HG03196 (cell line): ENCODE measurements around the gene C9orf72.
"Not testable (repeated sequence)": the region's sequence is repeated elsewhere in the genome, so short reads cannot be mapped to it uniquely, and the experiment has no call there.

Source experiments
- ATAC-seq: cut with Tn5 transposase; IDR thresholded peaks from one replicate; pipeline ENCODE4 v1.9.1; 2021; ENCODE audit not compliant: unreplicated experiment

The C9orf72 gene, protein sequence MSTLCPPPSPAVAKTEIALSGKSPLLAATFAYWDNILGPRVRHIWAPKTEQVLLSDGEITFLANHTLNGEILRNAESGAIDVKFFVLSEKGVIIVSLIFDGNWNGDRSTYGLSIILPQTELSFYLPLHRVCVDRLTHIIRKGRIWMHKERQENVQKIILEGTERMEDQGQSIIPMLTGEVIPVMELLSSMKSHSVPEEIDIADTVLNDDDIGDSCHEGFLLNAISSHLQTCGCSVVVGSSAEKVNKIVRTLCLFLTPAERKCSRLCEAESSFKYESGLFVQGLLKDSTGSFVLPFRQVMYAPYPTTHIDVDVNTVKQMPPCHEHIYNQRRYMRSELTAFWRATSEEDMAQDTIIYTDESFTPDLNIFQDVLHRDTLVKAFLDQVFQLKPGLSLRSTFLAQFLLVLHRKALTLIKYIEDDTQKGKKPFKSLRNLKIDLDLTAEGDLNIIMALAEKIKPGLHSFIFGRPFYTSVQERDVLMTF

DNA sequence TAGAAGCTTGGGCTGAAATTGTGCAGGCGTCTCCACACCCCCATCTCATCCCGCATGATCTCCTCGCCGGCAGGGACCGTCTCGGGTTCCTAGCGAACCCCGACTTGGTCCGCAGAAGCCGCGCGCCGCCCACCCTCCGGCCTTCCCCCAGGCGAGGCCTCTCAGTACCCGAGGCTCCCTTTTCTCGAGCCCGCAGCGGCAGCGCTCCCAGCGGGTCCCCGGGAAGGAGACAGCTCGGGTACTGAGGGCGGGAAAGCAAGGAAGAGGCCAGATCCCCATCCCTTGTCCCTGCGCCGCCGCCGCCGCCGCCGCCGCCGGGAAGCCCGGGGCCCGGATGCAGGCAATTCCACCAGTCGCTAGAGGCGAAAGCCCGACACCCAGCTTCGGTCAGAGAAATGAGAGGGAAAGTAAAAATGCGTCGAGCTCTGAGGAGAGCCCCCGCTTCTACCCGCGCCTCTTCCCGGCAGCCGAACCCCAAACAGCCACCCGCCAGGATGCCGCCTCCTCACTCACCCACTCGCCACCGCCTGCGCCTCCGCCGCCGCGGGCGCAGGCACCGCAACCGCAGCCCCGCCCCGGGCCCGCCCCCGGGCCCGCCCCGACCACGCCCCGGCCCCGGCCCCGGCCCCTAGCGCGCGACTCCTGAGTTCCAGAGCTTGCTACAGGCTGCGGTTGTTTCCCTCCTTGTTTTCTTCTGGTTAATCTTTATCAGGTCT lies at the start of gene C9orf72:
C9orf72 (minus strand) TSS at position 564 of the 716 bp plus-strand sequence. CDS start 6,361 bp downstream, outside the sequence.
- ATAC-seq: peak; percentile 69

DNA sequence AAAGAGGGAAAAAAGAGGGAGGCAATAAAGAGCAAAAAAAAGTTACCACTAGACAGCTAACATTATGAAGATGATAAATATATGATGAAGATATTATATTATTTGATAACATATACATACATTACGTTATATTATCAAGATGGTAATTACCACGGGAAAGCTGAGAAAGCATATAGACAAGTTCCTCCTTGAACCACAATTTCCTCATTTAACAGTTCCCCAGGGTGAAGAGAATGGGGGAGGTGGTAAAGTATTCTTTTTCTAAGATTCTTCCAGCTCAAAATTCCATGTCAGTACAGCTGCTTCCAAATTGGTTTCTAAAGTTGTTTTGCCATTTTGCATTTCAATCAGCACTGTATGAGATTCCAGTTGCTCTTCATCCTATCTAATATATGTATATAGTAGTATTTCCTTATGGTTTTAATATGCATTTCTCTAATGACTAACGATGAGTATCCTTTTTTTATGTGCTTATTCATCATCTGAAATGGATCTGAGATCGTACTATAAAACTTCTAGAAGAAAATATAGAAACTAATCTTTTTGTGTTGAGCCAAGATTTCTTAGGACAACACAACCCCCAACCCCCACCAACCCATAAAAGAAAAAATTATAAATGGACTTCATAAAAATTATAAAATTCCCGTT lies 49.5 kb upstream of the C9orf72 start:
- ATAC-seq: no peak

DNA sequence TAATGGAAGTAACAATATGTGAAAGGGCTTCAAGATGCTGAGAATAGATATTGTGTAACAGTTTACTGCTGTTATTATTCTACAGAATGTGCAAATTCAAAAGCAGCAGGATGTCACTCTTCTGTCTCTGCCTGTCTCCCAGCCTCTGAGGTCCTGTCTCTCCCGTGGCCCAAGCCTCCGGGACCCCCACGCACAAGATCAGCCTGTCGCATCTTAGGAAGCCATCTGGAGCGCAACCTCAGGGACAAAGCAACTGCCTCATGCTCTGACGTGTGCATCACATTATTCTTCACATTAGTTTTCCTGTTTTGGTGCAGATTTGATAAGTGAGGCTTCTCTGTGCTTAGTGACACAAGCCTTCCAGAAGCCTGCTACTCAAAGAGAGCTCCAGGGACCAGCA lies 46.5 kb upstream of the C9orf72 start:
- ATAC-seq: no peak

DNA sequence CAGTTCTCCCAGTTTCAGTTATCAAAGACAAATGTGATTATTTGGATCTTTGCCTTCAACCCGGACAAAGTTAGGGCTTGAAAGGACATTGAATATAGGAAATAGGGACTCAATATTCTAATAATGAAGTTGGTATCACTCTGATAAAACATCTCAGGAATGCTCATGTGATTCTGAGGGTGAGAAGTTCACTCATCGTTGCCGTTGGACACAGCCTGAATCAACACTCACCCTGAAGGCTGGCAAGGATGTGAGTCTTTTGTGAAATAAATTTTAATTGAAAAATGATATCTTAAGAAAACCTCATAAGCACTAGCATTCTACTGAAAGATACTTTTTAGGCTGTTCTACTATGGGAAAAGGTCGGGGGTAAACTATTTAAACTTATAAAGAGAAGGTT lies 44.8 kb upstream of the C9orf72 start:
- no peak for ATAC-seq

DNA sequence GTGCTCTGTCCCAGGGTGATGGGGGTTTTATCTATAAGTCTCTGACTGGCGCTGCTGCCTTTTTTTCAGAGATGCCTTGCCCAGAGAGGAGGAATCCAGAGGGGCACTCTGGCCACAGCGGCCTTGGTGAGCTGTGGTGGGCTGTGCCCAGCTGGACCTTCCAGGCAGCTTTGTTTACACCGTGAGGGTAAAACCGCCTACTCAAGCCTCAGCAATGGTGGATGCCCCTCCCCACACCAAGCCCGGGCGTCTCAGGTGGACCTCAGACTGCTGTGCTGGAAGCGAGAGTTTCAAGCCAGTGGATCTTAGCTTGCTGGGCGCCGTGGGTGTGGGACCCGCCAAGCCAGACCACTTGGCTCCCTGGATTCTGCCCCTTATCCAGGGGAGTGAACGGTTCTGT lies 41.3 kb upstream of the C9orf72 start:
- no peak for ATAC-seq

DNA sequence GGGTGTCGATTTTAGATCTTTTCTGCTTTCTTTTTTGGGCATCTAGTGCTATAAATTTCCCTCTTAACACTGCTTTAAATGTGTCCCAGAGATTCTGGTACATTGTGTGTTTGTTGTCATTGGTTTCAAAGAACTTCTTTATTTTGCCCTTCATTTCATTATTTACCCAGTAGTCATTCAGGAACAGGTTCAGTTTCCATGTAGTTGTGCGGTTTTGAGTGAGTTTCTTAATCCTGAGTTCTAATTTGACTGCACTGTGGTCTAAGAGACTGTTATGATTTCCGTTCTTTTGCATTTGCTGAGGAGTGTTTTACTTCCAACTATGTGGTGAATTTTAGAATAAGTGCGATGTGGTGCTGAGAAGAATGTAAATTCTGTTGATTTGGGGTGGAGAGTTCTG lies 38.8 kb upstream of the C9orf72 start:
- ATAC-seq: not testable (repeated sequence)

DNA sequence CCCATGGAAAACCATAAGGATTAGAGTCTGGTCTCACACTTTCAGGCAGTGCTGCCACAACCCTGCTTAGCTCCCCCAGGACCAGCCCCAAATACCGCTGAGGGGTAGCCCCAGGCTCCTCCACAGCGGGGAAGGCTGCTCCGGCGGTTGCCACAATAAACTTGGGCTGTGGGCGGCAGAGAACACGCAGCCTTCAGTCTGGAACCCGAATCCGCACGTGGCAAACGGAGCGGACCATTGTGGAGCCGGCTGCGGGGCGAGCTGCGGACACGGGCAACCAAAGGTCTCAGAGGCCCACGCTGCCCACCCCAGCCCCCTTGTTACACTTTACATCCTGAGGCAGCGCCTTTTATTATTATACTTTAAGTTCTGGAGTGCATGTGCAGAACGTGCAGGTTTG lies 37.3 kb upstream of the C9orf72 start:
- no peak for ATAC-seq

DNA sequence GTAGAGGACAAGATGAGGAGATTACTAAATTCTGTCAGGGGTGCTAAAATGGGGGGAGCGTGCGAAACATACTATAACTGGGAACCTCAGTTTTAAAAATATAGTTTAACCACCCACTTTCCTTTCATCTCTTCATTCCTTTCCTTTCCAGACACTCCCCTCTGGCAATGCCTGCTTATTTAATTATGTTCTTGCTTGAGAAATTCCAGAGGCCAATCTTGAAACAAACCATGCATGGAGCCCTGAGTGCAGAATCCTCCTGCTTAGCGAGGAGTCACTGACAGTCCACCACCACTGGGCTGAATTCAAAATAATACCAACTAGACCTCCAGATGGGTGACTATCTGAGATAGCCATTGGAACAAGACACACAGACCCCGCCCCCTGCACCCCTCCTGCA lies 29.7 kb upstream of the C9orf72 start:
- ATAC-seq: no peak

DNA sequence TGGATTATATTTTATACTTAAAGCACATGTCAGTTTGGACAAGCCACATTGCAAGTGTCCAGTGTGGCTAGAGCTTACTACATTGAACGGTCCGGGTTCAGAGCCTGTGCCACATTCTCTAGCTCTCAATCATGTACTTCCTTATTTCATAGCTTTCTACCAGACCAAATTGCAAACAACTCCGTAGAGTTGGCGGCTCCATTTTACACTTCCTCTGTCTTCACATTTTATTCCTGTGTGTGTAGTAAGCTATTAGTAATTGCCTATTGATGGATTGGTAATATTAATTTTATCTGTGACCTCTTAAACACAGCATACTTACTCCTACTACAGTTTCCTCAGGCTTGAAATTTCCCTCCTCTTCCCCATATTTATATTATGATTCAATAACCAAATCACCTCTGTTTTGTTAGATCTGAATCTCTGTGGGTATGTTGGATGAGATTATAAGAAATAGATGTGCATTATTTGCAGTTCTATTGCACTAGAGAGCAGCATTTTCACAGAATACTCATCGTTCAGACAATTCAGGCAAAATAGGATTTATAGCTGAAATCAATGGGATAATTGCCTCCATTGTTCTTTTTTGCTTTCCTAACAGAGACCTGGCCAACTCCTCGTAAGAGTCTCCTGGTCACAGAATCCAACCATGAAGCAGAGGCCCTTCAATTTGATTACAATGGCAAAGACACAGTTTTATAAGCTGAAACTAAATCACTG lies 29.0 kb upstream of the C9orf72 start:
- no peak for ATAC-seq

DNA sequence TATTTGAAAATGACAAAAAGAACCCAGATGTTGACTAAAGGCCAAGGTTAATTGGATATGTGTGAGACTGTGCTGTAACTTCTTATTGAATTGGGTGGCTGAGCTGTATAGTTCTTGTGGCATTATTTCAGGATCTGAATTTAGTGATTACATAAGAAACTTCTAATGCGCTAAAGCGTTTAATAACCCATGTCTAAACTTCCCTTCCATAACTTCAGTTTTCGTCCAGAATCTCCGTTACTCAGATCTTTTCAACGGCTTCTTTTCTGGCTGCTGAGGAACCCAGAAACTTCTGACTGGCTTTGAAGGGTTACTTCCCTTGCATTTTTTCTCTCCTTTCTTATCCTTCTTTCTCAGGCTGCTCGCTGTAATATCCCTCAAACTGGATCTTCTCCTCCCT lies 28.1 kb upstream of the C9orf72 start:
- no peak for ATAC-seq

DNA sequence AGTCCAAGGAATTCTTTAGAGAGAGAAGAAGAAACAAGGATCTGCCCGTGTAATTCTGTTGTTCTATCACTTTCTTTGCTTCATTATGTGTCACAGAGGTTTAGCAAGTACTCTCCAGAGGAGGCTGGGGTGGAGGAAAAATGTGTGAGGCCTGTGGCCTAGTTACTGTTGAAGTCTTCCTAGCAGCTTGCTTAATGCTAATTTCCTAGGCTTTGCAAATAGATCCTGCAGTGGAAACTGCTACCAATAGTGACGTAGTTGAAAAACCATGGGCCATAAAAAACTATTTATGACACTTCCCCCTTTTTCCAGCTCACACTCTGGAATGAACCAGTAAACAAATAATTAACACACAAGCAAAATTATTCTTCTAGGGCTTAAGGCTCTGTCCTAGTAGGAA lies 27.0 kb upstream of the C9orf72 start:
- no peak for ATAC-seq

DNA sequence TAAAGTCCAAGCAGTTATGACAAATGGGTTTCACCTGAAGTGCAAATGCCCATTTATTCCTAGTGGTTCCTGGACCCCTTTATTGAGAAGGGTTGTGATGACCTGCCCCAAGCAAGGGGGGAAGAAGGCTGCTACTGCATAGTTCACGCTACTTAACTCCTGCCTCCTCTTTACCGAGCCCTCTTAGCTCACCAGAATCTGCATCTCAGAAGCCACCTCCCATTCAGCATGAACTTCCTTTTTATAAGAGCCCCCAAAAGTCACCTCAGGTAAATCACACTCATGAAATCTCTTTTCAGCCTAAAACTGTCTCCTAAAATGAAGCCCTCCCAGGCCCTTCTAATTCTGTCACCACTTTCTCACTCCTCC lies 26.6 kb upstream of the C9orf72 start:
- ATAC-seq: no peak

DNA sequence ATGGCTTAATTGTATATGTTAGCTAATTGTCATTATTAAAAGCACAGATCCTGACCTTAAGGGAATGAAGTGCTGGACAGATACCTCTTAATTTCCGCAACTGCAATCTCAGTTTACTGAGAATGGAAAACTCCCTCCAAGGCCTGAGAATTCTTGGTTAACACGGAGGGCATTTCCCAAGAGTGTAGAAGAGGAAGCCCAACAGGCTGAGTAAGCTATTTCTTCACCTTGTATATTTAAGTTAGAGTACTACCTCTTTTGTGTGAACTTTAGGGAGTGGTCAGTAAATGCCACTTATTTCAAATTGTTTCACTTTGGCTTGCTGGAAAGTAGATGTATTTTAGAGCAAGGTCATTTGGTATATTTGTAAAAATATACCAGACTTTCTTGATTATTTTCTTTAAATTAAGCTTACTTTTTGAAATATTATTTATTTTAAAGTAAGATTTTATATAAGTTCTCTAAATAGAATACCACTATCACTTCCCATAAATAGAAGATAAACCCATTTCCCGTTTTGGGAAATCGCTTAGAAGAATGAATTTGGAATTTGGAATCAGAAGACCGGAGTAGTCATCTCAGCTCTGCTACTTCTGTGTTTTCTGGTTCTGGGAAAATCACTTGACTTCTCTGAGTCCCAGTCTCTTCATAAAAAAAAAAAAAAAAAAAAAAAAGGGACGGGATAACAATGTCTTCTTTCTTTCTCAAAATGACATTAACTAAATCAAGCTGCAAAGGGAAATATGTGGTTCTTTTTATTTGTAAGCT lies 26.0 kb upstream of the C9orf72 start:
- ATAC-seq: no peak

DNA sequence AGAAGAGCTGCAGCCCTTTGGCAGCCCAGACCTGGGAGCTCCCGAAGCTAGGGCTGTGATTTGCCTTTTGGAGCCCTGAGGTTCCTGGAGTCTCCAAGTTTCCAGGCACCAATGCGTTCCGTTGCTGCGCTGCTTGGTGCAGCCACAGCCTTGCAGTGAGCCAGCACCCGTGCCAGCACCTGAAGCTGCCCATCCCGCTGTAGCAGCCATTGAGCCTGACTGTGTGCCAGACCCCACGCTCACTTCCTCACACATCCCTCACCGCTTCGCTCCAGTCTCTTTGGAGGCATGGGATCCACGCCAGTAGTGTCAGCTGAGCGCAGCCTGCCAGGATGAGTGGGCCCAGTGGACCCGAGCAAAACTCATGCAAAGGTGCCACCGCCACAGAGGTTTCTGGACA lies 22.5 kb upstream of the C9orf72 start:
- ATAC-seq: no peak

DNA sequence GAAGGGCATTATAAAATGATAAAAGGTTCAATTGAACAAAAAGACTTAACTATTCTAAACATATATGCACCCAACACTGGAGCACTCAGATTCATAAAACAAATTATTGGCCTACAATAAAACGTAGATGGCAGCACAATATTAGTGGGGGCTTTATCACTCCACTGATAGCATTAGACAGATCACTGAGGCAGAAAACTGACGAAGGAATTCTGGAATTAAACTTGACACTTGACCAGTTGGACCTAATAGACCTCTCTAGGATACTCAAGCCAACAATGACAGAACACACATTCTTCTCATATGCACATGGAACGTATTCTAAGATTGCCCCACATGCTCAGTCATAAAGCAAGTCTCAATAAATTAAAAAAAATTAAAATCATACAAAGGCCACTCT lies 18.4 kb upstream of the C9orf72 start:
- ATAC-seq: no peak

DNA sequence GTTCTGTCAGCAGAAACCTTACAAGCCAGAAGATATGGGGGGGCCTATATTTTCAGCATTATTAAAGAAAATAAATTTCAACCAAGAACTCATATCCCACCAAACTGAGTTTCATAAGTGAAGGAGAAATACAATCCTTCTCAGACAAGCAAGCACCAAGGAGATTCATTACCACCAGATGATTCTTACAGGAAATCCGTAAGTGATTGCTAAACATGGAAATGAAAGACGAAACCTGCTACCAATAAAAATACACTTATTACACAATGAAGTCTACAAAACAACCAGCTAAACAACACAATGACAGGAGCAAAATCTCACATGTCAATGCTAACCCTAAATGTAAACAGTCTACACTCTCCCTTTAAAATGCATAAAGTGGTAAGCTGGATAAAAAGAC lies 17.8 kb upstream of the C9orf72 start:
- ATAC-seq: no peak

DNA sequence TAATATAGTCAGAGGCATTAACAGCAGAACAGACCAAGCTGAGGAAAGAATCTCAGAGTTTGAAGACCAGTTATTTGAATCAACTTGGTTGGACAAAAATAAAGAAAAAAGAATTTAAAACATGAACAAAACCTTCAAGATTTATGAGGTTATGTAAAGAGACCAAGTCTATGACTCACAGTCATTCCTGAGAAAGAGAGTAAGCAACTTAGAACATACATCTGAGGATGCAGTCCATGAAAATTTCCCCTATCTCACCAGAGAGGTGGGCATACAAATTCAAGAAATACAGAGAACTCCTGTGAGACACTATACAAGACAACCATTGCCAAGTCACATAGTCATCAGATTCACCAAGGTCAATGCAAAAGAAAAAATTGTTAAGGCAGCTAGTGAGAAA lies 17.4 kb upstream of the C9orf72 start:
- ATAC-seq: no peak

DNA sequence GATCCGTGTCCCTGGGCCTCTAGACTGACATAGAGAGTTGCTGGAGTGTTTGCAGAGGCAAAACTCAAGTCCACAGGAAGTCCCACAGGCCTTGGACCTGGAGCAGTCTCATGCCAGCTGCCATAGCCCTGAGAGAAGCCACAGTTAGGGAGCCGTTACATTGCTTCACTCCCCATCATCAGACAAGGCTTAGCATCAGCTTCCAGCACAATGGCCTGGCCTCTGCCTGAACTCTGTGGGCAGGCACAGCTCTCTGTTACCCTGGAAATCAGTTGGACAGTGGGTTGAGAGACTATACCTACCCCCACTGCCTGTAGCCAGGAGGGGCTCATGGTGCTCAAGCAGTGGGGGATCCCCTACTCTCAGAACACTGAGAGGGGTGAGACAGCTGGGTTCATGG lies 16.2 kb upstream of the C9orf72 start:
- no peak for ATAC-seq

DNA sequence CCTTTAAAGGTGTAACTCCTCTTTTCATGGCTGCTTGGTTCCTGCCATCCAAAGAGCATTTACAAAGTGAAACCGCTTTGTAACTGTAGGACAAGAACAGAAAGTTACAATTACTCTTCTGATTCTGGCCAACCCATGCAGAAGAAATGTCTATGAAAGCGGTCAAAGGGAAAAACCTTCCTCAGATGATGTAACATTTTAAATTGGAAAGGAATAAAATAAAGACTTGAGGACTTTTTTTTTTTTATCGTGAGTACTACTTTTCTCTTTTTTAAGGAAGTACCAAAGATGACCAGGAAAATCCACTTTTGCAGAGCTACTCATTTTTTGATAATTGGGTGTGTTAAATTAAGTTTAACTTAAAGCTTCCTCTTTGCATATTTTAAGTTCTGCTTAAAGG lies 13.0 kb upstream of the C9orf72 start:
- no peak for ATAC-seq

DNA sequence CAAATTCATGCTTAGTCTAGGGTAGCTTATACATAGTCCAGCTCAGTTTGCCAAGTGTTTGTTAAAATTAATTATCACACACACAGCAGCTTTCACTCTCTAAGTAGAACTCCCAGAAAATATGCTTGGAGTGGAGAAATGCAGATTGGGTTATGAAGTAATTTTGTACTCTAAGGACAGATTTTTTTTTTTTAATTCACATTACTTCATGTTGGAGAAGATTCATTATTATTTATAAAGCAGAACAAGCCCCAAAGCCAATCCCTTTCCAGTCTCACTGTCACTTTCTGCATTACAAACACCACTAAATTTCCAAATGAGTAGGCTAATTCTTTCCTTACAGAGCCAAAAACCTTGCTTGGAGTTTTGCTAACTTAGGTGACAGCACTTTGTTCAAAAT lies 11.7 kb upstream of the C9orf72 start:
- no peak for ATAC-seq

DNA sequence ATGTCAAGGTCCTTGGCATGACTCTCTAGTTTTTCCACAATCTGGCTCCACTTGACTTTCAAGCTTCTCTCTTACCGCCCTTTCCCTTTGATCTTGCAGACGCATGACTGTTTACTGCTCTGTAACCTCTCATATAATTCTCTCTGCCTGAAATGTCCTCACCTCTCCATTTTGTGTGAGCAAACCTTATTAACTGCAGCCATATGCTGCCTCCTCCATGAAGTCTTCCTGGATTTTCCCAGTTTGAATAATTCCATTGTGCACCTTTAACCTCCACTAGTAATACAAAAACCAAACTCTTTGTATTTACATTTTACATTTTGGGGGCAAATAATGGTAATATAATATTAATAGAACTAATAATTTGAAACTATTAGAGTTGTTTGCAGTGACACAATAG lies 9.5 kb upstream of the C9orf72 start:
- no peak for ATAC-seq
